DND-41 (cell line): ENCODE data around the gene SPOCK2.

Experiments used
- CTCF ChIP-seq: IDR thresholded peaks from 2 replicates; pipeline ENCODE4 v1.5.1; 2012; ENCODE audit warnings: borderline replicate concordance, low read length, moderate library complexity, mild to moderate bottlenecking; ENCODE audit not compliant: poor library complexity, severe bottlenecking; ENCODE audit errors: extremely low read depth
- EZH2 ChIP-seq: IDR thresholded peaks from 3 replicates; pipeline ENCODE4 v1.6.1; 2012; ENCODE audit warnings: borderline replicate concordance, low read depth, mild to moderate bottlenecking, moderate library complexity, low read length, inconsistent platforms; ENCODE audit not compliant: severe bottlenecking

GRCh38 chr10:72058989-72059842 is 29.1 kb downstream of the SPOCK2 start:
- TF ChIP-seq CTCF (no peak), EZH2 (no peak)
